Gastrocnemius medialis (tissue), 4 donors: Measurements from ENCODE around the gene NAA25. TPM values are rescaled to one million over a fixed set of nuclear protein-coding genes. Genes with fewer than 3 reads are reported as not detected.

Experiments
- ATAC-seq, 2 donors: fragments of 150-250 bp; one replicate each; pipeline ENCODE4 v1.9.1; 2016
- DNase-seq, 2 donors: peaks; one replicate each; pipeline ENCODE4 v3.0.0-alpha.2; 2019
- H3K27ac ChIP-seq, 4 donors: fragments of 200-600 bp; sonication (generic); 1 replicate in 1 of 4; 2 replicates in 3 of 4; pipeline ENCODE4 v1.5.1; 2016 to 2018; ENCODE audit warnings: mild to moderate bottlenecking in 2 of 4, moderate library complexity in 1 of 4
- H3K27me3 ChIP-seq, 3 donors: fragments of 200-600 bp; sonication (generic) in 2 of 3; 1 replicate in 1 of 3; 2 replicates in 2 of 3; pipeline versions ENCODE4 v1.5.1 to v1.6.0; 2016 to 2019; ENCODE audit warnings: mild to moderate bottlenecking in 1 of 3, moderate library complexity in 1 of 3
- H3K36me3 ChIP-seq, 2 donors: fragments of 200-600 bp; sonication (generic) in 1 of 2; one replicate each; pipeline ENCODE4 v1.5.1; 2017 to 2018
- H3K4me1 ChIP-seq, 2 donors: fragments of 200-600 bp; sonication (generic) in 1 of 2; one replicate each; pipeline ENCODE4 v1.5.1; 2016 to 2017; ENCODE audit warnings: mild to moderate bottlenecking in 2 of 2
- H3K4me3 ChIP-seq, 4 donors: fragments of 200-600 bp; sonication (generic) in 3 of 4; 1 replicate in 1 of 4; 2 replicates in 3 of 4; pipeline ENCODE4 v1.5.1; 2016 to 2019; ENCODE audit warnings: mild to moderate bottlenecking in 2 of 4
- H3K9me3 ChIP-seq, 3 donors: fragments of 200-600 bp; sonication (generic) in 2 of 3; 1 replicate in 1 of 3; 2 replicates in 2 of 3; pipeline ENCODE4 v1.5.1; 2016 to 2019
- CTCF ChIP-seq, 5 experiments: fragments of 450-650 bp in 3 of 5; fragments of 200-600 bp in 2 of 5; sonication (generic) in 2 of 5; IDR thresholded peaks in 4 of 5; conservative IDR thresholded peaks in 1 of 5; 1 replicate in 4 of 5; 2 replicates in 1 of 5; pipeline ENCODE4 v1.5.1; 2016 to 2019; ENCODE audit warnings: antibody characterized with exemption in 5 of 5, mild to moderate bottlenecking in 3 of 5, moderate library complexity in 3 of 5
- POLR2A ChIP-seq, 2 donors: fragments of 450-650 bp; IDR thresholded peaks; one replicate each; pipeline ENCODE4 v1.6.1; 2017; ENCODE audit warnings: antibody characterized with exemption in 2 of 2, mild to moderate bottlenecking in 2 of 2, moderate library complexity in 2 of 2
- in situ Hi-C, 4 donors: fragments of 200-750 bp; cut with MboI; loops; one replicate each; pipeline versions ENCODE4 v1.15.0 to v1.8.0; 2017; ENCODE audit warnings: low sequenced_read_pairs in 4 of 4
- intact Hi-C: fragments of 100-400 bp; cut with DNase I; formaldehyde crosslinking; loops from one replicate; pipeline ENCODE4 v1.15.1; 2023; ENCODE audit warnings: low total_unique reads
- microRNA-seq, 2 donors: library from miRNA; unstranded; fragments of <30 nt; microRNA quantifications; one replicate each; pipeline ENCODE4, GENCODE V29; 2016; ENCODE audit warnings: borderline replicate concordance in 2 of 2
- total RNA-seq, 4 donors: library from RNA; depleted of rRNA; stranded (reverse); fragments of >200 nt; gene quantifications; one replicate each; pipeline versions ENCODE4 v1.1.0 to v1.2.3, GENCODE V29; 2016

Gene NAA25
- total RNA-seq, 4 donors from 2014 or later, result 17.2 to 44.6 (median 25.5) TPM

DNA sequence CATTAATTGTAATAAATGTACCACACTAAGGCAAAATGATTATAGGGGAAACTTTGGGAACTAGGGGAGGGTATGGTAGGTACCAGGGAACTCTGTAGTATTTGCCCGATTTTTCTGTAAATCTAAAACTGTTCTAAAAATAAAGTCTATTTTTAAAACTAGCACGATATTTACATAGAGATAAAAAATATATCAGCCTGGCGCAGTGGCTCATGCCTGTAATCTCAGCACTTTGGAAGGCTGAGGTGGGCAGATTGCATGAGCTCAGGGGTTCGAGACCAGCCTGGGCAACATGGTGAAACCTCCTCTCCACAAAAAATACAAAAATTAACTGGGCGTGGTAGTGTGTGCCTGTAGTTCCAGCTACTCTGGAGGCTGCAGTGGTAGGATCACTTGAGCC, 128.0 kb downstream of the NAA25 start:
- Histone ChIP-seq H3K36me3 (no peaks in the 10 kb centered on the region), H3K4me1 (no peaks in the 10 kb centered on the region), H3K27ac (no peak overlapping the region), H3K9me3 (no peaks in the 10 kb centered on the region), H3K27me3 (no peaks in the 10 kb centered on the region), H3K4me3 (no peak overlapping the region)
- intact Hi-C loops (no loop called here), in situ Hi-C loops (no loop called here)
- ATAC-seq (no peak), DNase-seq (no peak)
- TF ChIP-seq POLR2A (IDR thresholded peaks at IDR 0.05), result no peak
- no peak for TF ChIP-seq CTCF (IDR thresholded peaks at IDR 0.05 in 4 of 5, conservative IDR thresholded peaks at IDR 0.05 in 1 of 5)

- H3K9me3 ChIP-seq, result no peaks in the 10 kb centered on the region
- H3K27ac ChIP-seq, result no peak overlapping the region
- in situ Hi-C loops (no loop called here), intact Hi-C loops (no loop called here)
- ATAC-seq (no peak), DNase-seq (no peak)
- no peak for TF ChIP-seq POLR2A (IDR thresholded peaks at IDR 0.05)
- TF ChIP-seq CTCF (IDR thresholded peaks at IDR 0.05 in 4 of 5, conservative IDR thresholded peaks at IDR 0.05 in 1 of 5), result no peak
- no peak overlapping the region for H3K4me3 ChIP-seq
- no peaks in the 10 kb centered on the region for H3K36me3 ChIP-seq
- no peaks in the 10 kb centered on the region for H3K27me3 ChIP-seq
- H3K4me1 ChIP-seq, result no peaks in the 10 kb centered on the region
Observed at GRCh38 chr12:111978545-111978944, 130.0 kb downstream of the NAA25 start.

DNA sequence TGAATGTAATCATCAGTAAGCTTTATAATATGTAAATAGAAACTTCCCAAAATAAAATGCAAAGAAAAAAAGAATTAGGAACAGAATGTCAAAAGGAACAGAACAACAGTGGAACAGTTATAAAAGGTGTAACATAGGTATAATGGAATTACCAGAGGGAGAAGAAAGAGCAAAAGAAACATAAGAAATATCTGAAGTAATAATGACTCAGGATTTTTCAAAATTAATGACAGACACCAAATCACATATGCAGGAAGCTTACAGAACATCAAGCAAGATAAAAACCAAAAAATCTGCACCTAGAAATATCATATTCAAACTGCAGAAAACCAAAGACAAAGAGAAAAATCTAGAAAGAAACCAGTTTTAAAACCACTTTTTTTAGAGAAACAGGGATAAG, 131.7 kb downstream of the NAA25 start:
- no peak for DNase-seq
- no peaks in the 10 kb centered on the region for H3K27me3 ChIP-seq
- no peaks in the 10 kb centered on the region for H3K36me3 ChIP-seq
- H3K9me3 ChIP-seq, result no peaks in the 10 kb centered on the region
- ATAC-seq, result no peak
- H3K4me1 ChIP-seq, result no peaks in the 10 kb centered on the region
- no peak overlapping the region for H3K27ac ChIP-seq
- intact Hi-C loops (no loop called here), in situ Hi-C loops (no loop called here)
- TF ChIP-seq CTCF (IDR thresholded peaks at IDR 0.05 in 4 of 5, conservative IDR thresholded peaks at IDR 0.05 in 1 of 5) (no peak), POLR2A (IDR thresholded peaks at IDR 0.05) (no peak)
- H3K4me3 ChIP-seq, result no peak overlapping the region

Small RNAs within 50 kb of the gene (microRNA-seq; reads per million reads assigned to microRNA genes)
- 0 reads per million in 2 donors for gene MIR3657

Other genes with a start within 250 kb of the NAA25 start
- 1 to 10 TPM; 1.9 to 8.5 (median 4.3) TPM for gene TMEM116, start 95.6 kb downstream of the NAA25 start, total RNA-seq
- gene ERP29, start 95.4 kb downstream of the NAA25 start, total RNA-seq, result 10 to 100 TPM in 3 of 4 donors, 1 to 10 TPM in 1; 9.9 to 20.9 (median 16.8) TPM
- 10 to 100 TPM in 3 of 4 donors, 1 to 10 TPM in 1; 8.9 to 17.7 (median 14.5) TPM for gene TRAFD1, start 16.8 kb upstream of the NAA25 start, total RNA-seq